GM08714 (cell line): ENCODE measurements around the gene C10orf95.

Experiments
- H3K4me3 ChIP-seq: fragments of 200-500 bp; sonication (Bioruptor generic); 2 replicates; pipeline ENCODE4 v1.5.1; 2014; ENCODE audit warnings: mild to moderate bottlenecking, low read length, inconsistent platforms
- ZNF274 ChIP-seq: IDR thresholded peaks from 2 replicates; pipeline ENCODE4 v1.6.1; 2012; ENCODE audit warnings: mild to moderate bottlenecking, low read depth, low read length

Gene C10orf95

GRCh38 chr10:102408728-102409603, 42.4 kb downstream of the C10orf95 start:
- no peak for TF ChIP-seq ZNF274
- no peak overlapping the region; the same call in 1 of the 2 replicates for H3K4me3 ChIP-seq

GRCh38 chr10:102408131-102408727, 43.1 kb downstream of the C10orf95 start:
- no peak overlapping the region for H3K4me3 ChIP-seq
- no peak for TF ChIP-seq ZNF274

- no peak for TF ChIP-seq ZNF274
- no peak overlapping the region for H3K4me3 ChIP-seq
These were observed 43.8 kb downstream of the C10orf95 start for GRCh38 chr10:102407425-102408130.

DNA sequence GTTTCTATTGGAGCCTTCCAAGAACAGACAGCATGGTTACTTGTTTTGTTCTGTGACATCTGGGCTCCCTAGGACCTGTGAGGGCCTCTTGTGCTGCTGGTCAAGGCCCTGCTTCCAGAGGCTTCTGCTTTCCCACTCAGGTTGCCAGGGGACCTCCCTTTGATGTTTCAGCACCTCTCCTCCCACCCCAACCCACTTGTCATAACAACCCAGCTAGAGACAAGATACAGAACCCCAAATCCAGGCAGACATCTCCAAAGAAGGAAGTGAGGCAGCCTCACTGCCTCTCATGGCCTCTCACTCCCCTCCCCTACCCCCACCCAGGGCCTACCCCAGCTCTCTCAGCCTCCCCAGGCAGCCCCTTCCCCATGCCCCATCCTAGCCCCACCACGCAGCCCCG, 44.5 kb downstream of the C10orf95 start:
- no peak overlapping the region for H3K4me3 ChIP-seq

DNA sequence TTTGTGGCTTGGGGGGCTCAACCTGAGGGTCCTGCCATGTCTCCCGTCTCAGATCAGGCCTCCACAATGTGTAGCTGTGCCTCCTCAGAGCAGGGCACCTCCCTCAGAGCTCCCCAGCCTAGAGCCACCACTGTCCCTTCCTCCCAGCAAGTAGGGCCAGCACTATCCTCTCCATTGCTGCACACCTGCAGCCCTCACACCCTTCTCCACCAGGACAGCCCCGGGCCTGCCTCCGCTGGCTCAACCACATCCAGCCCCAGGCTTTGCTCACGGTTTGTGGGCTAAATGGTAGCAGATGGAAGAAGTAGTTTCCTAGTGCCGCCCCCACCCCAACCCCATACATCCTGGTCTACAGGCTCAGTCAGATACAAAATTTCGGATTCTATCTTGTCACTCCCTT, 45.7 kb downstream of the C10orf95 start:
- TF ChIP-seq ZNF274: no peak

More for the DNA sequence above, 44.5 kb downstream of the C10orf95 start:
- TF ChIP-seq ZNF274: no peak

DNA sequence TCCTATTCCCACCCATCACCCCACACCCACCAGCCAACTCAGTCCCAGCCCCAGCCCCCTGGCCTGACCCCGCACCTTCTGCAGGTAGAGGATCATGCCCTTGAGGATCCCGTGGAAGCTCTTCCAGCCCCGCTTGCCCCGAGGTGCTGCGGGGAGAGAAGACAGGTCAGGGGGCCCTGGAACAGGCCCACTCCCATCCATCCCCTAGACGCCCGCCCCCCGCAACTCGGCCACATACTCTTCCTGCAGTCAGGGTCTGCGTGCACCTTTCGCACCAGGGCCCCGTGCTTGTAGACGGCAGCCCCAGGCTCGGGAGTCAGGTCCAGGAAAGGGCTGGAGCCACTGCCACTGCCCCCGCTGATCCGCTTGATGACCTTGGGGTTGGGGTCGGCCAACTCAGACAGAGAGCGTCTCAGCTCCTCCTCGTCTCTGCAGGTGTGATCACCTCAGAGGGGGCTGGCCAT, 46.2 kb downstream of the C10orf95 start:
- TF ChIP-seq ZNF274: no peak
- H3K4me3 ChIP-seq: no peak overlapping the region

More for the DNA sequence above, 45.7 kb downstream of the C10orf95 start:
- no peak overlapping the region for H3K4me3 ChIP-seq

- H3K4me3 ChIP-seq: no peak overlapping the region
- TF ChIP-seq ZNF274: no peak
These were observed 46.8 kb downstream of the C10orf95 start for GRCh38 chr10:102404361-102405107.

- TF ChIP-seq ZNF274: no peak
- no peak overlapping the region for H3K4me3 ChIP-seq
These were observed 48.2 kb downstream of the C10orf95 start for GRCh38 chr10:102403115-102403514.

- no peak overlapping the region for H3K4me3 ChIP-seq
- no peak for TF ChIP-seq ZNF274
These were observed 48.8 kb downstream of the C10orf95 start for GRCh38 chr10:102402512-102402896.

GRCh38 chr10:102401735-102402511, 49.4 kb downstream of the C10orf95 start:
- no peak overlapping the region for H3K4me3 ChIP-seq
- TF ChIP-seq ZNF274: no peak

DNA sequence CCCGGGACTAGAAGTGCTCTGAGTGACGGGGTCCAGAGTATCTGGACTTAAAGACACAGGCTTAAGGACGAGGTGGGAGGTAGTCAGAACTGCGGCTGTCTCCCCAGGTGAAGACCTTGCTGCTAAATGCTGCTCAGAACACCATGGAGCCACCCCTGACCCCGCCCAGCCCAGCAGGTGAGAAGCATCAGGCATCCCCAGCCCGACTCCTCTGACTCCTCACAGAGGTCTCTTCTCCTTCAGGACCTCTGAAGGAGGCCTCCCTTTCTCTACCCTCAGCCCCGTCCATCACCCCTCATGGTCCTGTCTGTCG, 50.0 kb downstream of the C10orf95 start:
- no peak for TF ChIP-seq ZNF274

DNA sequence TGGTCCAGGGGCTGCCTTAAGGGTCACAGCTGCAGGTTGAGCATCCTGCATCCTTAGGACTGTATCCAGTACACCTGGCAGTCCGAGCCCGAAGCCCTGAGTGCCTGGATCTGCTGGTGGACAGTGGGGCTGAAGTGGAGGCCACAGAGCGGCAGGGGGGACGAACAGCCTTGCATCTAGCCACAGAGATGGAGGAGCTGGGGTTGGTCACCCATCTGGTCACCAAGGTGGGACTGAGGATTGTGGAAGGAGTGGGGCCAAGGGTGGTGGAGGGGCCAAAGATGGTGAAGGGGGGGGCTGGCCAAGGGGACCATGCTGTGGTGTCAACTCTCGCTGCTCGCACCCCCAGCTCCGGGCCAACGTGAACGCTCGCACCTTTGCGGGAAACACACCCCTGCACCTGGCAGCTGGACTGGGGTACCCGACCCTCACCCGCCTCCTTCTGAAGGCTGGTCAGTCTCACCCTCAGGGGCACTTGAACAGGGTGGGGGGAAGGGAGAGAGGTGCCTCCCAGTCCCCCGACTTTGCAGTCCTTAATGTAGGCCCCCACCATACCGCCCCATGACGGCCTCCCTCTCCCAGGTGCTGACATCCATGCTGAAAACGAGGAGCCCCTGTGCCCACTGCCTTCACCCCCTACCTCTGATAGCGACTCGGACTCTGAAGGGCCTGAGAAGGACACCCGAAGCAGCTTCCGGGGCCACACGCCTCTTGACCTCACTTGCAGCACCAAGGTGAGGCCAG, 50.6 kb downstream of the C10orf95 start:
- no peak for TF ChIP-seq ZNF274
- H3K4me3 ChIP-seq: no peak overlapping the region

More for the DNA sequence above, 50.0 kb downstream of the C10orf95 start:
- H3K4me3 ChIP-seq: no peak overlapping the region

GRCh38 chr10:102400076-102400475, 51.3 kb downstream of the C10orf95 start:
- no peak for TF ChIP-seq ZNF274
- no peak overlapping the region; the same call in 1 of the 2 replicates for H3K4me3 ChIP-seq
